AML-193 (cell line): ENCODE results near the gene WFDC12.
"Not testable (repeated sequence)": the region's sequence is repeated elsewhere in the genome, so short reads cannot be mapped to it uniquely, and the experiment has no call there.

Experiments used
- DNase-seq, 2 experiments: peaks; one replicate each; lab custom pipeline; 2025; lab: John Stamatoyannopoulos, UW

The WFDC12 gene, protein sequence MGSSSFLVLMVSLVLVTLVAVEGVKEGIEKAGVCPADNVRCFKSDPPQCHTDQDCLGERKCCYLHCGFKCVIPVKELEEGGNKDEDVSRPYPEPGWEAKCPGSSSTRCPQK

DNA sequence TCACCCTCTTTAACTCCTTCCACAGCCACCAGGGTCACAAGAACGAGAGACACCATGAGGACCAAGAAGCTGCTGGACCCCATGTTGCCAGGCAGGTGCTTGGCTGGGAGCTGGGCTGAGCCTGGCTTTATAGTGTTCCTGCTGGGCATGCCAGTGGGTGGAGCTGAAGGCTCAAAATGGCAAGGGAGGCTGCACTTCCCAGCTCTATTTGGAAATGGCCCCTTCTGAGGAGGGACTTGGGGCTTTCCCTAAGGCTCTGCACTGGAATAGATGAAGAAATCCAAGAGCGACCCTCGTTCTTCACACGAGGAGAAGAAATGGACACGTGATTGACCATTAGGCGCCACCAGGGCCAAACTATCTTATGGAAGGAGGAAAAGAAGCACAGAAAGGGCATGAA is at the start of gene WFDC12:
WFDC12 (minus strand) TSS at position 101 of the 400 bp plus-strand sequence; CDS start at position 83, 18 bp downstream.
- DNase-seq = no peak

DNA sequence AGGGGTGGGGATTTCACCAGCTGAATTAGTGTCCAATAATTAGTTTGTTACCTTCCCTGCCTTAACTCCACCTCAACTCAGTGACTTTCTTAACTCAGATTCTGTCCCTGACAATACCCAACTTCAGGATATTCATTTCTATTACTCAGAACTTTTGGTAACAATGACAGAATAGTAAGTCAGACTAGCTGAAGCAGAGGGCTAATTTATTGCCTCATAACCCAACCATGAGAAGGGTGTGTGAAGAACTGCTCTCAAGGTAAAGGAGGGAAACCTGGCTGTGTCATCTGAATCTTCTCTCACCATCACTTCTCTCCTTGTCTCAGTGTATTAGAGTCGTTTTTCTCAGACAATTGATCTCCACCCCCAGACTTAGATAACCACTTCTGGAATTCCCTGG is 49.3 kb upstream of the WFDC12 start:
- no peak for DNase-seq

DNA sequence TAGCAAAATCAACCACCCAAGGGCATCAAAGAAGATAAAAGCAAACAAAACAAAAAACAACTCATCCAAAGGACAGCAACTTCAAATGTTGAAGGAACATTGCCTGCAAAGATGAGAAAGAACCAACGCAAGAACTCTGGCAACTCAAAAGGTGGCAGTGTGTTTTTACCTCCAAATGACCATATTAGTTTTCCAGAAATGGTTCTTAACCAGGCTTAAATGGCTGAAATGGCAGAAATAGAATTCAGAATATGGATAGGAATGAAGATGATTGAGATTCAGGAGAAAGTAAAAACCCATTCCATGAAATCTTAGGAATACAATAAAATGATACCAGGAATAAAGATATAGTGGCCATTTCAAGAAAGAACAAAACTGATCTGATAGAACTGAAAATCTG is 40.6 kb upstream of the WFDC12 start:
- no peak for DNase-seq

DNA sequence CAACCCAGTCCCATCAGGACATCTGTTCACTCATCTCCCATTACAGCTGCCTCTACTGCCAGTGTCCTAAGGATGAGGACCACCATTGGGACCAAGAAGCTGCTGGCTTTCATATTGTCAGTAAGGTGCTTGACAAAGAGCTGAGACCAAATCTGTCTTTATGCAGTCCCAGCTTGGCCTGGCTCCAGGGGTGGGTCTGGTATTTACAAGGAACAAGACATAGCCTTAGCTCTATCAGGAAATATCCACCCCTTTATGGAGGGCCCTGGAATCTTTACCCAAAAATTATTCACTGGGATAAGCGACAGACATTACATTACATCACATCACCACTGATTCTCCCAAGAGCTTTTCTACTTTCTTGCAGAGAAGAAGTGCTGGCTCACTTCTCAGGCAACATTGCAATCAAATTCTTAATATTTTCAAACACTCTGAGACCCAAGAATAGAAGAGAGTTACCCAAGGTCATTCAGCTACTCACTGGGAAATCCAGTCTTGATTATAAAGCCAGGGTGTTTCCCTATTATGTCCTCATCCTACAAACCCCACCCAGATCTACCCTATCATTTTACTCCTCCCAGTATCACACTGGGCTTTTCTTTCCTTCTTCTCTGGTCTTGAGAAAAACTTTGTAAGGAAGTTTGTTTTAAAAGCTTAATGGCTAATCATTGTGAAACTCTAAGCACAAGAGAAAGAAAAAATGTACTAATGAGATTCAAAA is 39.0 kb upstream of the WFDC12 start:
- no peak for DNase-seq

DNA sequence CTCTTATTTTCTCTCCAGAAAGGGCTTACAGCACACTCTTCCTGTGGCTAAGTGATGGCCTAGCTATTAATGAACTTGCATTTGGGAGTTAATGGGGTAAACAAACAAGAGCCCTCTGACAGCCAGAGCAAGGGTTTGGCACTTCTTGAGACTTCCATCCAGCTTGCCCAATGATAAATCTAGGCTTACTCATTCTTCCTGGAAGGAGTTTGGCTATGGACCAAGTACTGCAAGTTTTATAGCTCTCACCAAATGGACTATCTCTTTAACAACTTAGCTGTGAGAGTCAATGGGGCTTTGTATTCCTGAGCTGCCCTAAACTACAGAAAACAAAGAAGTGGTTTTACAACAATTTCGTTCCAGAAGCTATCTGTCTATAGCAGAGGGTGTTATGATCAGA is 33.7 kb upstream of the WFDC12 start:
- no peak for DNase-seq

DNA sequence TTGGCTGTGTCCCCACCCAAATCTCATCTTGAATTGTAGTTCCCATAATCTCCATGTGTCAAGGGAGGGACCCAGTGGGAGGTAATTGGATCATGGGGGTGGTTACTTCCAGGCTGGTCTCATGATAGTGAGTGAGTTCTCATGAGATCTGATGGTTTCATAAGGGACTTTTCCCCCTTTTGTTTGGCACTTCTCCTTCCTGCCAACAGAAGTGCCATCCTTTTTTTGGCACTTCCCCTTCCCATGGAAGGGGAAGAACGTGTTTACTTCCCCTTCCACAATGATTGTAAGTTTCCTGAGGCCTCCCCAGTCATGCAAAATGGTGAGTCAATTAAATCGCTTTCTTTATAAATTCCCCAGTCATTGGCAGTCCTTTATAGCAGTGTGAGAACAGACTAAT is 32.4 kb upstream of the WFDC12 start:
- no peak for DNase-seq

DNA sequence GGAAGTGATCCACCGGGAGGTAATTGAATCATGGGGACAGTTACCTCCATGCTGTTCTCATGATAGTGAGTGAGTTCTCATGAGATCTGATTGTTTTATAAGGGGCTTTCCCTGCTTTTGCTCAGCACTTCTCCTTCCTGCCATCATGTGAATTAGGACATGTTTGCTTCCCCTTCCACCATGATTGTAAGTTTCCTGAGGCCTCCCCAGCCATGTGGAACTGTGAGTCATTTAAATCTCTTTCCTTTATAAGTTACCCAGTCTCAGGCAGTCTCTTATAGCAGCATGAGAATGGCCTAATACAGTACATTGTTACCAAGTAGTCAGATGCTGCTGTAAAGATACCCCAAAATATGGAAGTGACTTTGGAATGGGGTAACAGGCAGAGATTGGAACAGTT is 30.5 kb upstream of the WFDC12 start:
- DNase-seq = not testable (repeated sequence)

DNA sequence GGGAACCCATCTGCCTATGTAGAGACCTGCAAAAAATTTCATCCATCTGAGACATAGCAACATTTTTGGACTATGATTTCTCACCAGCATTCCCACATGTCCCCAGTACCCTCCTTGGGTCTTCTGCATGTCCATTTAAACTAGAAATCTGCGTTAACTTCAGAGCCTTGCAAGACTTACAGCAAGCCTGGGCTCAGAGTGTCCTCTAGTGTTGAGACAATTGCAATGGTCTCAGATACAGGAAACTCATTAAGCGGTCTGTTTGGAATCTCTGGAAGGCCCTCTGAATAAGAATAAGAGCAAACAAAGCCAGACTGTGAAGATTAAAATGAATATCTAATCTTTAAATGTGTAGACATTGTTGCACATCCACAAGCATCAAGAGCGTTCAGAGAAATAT is 29.9 kb upstream of the WFDC12 start:
- DNase-seq = no peak

DNA sequence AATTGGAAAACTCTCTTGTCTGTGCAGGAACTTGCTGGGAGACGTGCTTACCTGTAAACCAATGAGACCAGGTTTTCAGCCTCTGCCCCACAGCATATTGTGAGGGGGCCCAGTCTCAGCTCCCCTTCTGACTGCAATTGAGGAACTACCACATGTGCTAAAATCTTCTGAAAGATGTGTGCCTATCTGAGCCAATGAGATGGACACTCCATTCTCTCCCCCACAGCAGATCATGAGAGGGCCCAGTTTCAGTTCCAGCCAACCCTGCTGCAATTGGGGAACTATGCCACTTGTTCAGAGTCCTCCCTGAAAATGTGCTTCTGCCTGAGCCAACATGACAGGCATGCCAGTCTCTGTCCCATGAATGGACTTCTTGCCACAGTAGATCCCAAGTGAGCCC is 29.5 kb upstream of the WFDC12 start:
- DNase-seq = no peak

DNA sequence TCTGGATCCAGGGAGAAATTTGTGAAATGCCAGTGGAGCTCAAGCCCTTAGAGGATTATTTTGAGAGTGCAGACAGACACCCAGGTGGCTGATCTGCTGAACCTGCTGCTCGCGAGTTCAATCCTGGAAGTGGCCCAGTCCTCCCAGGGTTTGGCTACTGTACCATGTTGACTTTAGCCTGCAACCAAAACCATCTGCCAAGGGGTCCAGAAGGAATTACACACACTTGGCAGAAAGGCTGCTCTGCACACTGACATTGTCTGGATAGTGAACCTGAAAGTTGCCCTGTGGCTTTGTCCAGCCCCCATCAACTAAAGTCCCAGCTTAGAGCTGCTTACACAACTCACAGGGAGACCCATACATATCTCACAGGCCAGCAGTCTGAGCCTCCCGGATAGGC is 28.9 kb upstream of the WFDC12 start:
- DNase-seq = no peak

DNA sequence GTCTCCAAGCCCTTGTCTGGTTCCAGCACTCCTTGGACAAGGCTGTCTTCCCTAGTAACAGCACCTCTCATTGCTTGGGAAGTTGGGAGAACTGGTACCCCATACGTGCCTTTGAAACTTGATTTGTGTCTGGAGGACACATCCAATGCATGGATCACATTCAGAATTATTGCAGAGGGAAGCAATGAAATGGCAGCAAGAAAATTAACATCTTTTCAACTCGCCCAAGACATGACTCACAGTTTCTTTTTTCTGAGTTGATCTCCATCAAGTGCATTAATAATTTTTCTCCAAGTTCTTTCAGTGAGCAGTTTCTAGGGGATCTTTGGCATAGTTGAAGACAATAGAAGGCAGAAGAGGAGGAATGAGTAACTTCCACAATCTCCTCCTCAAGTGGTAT is 28.1 kb upstream of the WFDC12 start:
- no peak for DNase-seq

DNA sequence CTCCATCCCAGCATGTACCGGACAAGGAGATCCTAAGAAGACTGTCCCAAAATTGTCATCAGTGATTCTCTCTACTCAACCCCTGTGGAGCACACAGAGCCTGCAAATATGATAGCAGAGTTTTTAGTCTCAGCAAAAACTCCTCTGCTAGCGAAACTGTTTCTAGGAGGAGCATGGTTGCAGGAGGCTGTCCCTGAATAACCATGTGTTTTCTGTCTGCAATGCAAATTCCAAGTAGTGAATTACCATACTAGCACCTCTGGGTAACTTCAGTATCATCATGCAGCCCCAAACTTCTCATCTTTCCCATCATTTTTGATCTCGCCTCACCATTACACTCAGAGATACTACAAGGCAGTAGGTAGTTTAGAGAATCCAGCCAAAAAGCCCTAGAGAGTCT is 24.8 kb upstream of the WFDC12 start:
- DNase-seq = no peak

DNA sequence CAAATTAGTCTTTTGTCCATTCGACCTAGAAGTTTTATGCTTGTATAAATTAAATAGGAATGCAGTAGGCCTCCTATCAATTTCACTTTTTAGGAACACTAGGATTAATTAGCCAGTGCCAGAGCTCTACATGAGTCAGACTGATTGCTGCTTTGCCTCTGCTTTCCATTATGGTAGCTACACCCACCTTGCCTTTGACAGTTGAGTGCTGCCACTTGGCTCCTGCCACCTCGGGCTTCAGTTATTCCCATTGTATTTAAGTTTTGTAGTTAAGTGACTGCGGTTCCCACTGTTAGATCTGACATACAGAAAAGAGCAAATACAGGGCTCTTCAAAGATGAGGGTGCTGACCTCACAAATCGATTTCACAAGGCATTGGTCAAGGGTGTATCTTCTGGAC is 16.6 kb upstream of the WFDC12 start:
- DNase-seq = no peak

DNA sequence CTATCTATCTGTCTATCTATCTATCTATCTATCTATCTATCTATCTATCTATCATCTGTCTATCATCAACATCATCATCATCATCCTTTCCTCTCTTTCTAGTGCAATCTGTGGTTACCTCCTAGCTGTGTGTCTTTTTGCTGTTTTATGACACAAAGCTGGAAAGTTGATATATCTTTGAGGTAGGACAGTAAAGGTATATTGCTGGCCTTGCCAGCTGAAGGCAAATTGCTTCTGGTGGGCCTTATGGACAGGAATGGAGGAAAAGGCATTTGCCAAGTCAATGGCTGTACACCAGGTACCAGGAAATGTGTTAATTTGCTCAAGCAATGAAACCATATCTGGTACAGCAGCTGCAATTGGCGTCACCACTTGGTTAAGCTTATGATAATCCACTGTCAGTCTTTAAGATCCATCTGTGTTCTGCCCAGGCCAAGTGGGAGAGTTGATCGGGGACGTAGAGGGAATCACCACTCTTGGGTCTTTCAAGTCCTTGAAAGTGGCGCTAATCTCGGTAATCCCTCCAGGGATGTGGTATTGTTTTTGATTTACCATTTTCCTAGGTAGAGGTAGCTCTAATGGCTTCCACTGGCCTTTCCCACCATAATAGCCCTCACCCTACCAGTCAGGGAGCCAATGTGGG is 15.6 kb upstream of the WFDC12 start:
- DNase-seq = not testable (repeated sequence)

DNA sequence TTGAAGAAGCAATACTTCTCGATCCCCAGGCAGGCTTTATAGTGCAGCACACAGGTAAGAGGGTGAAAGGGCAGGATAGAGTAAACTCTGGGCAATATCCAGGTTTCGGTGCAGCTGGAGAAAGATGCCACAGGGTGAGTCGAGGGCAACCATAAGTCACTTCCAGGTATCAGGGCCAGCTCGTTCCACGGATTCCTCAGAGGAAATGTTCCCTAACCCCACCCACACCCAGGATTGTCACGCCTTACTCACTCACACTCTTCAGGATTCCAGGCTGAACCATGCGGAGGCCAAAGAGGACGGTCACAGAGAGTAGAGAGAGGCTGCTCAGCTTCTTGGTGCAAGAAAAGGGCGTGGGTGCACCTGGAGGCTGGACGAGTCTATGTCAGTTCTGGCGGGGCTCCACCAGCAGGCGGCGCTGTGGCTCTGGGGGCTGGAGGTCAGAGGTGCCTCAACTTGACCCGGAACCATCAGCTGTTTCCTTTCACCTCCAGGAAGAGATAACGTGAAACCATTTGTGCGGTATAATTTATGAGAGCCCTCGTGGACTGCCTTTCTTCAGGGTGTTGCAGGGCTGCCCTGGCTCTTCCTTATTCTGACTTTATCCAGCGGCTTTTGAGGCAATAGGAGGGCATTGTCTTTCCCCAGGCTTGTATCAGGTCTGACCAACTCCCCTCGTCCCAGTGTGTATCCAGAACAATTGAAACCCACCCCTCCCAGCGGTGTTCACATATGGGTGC is 14.5 kb upstream of the WFDC12 start:
- peak; percentile 53 to 81 for DNase-seq

DNA sequence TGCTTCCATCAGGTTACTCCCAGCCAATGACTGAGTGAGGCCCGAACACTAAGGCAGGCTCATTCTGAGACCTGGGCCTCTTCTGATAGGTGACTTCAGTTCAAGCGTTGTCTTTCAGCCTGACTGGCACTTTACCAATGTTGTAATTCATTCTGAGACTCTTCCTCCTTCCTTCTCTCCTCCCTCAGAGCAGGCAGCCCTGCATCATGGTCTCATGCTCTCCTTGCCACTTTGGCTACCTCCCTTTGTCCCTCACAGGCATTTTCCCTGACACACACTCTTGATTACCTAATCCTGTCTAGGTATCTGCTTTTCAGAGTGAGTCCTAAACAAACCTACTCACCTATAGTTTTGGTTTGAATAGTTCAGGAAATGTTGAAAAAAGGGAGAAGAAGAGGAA is 12.6 kb upstream of the WFDC12 start:
- no peak for DNase-seq

DNA sequence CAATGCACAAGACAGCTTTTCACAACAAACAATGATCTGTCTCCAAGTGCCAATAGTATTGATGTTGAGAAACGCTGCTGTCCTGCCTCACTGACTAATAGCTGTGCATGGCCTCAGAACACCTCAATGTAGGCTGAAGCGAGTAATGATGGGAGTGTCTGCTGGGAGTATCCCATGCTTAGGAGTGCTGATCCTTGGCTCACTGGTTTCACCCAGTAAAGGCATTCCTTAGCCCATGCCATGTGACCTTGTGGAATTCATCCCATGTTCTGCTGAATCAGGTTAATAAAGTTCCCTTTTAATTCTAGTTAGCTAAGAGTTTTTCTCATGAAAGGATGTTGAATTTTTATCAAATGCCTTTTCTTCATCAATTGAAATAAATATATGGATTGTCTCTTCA is 3.8 kb upstream of the WFDC12 start:
- DNase-seq = no peak

DNA sequence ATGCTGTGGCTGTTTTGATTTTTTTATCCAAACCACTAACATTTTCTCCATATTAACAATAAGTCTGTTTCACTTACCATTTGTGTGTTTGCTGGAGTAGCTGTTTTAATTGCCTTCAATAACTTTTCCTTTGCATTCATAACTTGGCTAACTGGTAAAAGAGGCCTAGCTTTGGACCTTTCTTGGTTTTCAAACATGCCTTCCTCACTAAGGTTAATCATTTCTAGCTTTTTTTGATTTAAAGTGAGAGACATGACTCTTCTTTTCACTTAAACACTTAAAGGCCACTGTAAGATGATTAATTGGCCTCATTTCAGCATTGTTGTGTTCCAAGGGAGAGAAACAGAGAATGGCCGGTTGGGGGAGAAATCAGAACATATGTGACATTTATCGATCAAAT is 2.9 kb downstream of the WFDC12 start:
- no peak for DNase-seq

DNA sequence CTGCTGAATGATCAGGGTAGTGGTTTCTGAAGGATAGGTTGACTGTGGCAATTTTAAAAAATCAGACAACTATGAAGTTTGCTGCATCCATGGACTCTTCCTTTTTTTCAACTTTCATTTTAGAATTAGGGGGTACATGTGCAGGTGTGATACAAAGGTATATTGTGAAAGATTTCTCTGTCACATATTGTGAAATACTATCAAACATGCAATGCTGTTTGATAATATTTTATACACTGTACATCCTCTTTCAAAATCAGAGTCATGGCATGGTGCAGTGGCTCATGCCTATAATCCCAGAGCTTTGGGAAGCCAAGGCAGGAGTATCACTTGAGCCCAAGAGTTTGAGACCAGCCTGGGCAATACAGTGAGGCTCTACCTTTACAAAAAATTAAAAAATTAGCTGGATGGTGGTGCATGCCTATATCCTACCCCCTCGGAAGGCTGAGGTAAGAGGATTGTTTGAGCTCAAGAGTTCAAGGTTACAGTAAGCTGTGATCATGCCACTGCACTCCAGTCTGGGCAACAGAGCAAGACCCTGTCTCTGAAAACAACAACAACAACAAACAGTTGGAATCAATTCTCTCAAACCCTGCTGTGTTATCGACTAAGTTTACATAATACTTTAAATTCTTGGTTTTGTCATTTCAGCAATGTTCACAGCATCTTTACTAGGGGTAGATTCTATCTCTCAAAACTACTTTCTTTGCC is 4.6 kb downstream of the WFDC12 start:
- no peak for DNase-seq

DNA sequence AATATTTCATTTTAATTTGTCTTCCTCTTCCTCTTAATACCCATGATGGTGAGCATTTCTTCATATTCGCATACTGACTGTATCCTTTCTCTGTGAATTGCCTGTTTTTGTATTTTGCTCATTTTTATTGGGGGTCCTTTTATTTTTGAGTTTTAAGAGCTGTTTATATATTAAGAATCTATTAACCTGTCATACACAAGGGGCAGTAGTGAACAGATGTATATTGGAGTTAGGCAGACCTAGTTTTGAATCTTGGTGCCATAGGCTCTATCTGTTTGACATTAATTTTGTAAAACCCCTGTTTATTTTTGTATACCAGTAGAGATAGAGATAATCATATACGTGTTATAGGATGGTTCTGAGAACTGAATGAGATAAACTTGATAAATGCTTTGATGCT is 6.2 kb downstream of the WFDC12 start:
- no peak for DNase-seq

DNA sequence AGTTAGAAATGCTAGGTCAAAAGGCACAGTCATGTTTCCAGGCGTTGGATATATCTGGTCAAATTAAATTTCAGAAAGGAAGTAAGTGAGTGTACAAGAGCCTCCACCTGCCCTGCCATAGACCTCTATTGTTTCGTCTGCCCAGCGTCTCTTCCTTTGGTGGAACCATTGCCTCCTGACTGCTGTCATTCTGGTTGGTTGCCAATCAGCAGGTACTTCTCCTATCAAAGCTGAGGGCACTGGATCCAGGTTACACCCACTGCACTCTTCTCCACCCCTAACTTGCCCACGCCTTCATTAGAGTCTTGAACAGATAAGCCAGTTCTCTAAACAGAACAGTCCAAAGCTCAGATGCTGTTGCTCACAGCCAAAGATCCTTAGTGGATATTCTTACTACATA is 6.7 kb downstream of the WFDC12 start:
- DNase-seq = no peak

DNA sequence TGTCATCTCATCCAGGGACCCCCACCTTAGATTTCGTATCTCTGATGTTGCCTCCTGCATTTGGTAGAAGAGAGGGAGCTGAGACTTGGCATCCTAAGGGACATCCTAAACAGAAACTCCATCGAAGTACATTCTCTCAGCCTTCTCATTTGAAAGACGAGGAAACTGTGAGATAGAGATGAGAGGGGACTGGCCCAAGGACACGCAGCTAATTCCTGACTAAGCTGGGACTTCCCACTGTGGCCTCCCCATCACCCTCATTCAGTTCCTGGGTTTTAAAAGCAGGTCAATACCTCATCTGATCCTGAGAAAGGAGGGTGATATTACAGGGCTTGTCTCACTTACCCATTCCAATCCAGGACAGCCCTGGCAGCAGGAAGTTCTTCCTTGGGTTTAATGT is 8.4 kb downstream of the WFDC12 start:
- DNase-seq = no peak
